ENCODE measurements around the gene TMCO4. TPM values are rescaled to one million over a fixed set of nuclear protein-coding genes. Genes with fewer than 3 reads are reported as not detected.

Gene TMCO4
- total and polyA plus RNA-seq, 2 donors (not counting 1 experiment from before 2014, with no cell fraction given) = 21.7 to 31.3 TPM

GRCh38 chr1:19771350-19771749, 28.4 kb downstream of the TMCO4 start:
- no peak overlapping the region for H2AFZ ChIP-seq (ENCODE audit: insufficient read depth, low read depth, low read length, poor library complexity, severe bottlenecking)
- H3K9me3 Mint-ChIP-seq (ENCODE audit: insufficient read depth) = no peaks in the 10 kb centered on the region
- H3K27me3 ChIP-seq (replicated peaks in 1 of 4; ENCODE audit: control extremely low read depth in 1 of 4, control insufficient read depth in 3 of 4, insufficient read depth in 4 of 4, low read length in 3 of 4) = no peaks in the 10 kb centered on the region
- ChIA-PET POLR2A (no interaction called here), CTCF (no interaction called here)
- TF ChIP-seq CTCF (IDR thresholded peaks at IDR 0.05) = no peak
- no peak for TF ChIP-seq EZH2 (IDR thresholded peaks at IDR 0.05; ENCODE audit: borderline replicate concordance, insufficient read depth, low read depth, low read length, poor library complexity, severe bottlenecking)
- no peaks in the 10 kb centered on the region for H3K27me3 Mint-ChIP-seq
- H3K9me3 ChIP-seq (ENCODE audit: control extremely low read depth in 1 of 3, control insufficient read depth in 2 of 3, insufficient read depth in 1 of 3, low read length in 2 of 3) = no peaks in the 10 kb centered on the region
- DNase-seq (no peak), ATAC-seq (ENCODE audit: low read depth) (no peak)
- no peak overlapping the region for H3K4me2 ChIP-seq (replicated peaks; ENCODE audit: low read depth, low read length, poor library complexity, severe bottlenecking)
- H3K79me2 ChIP-seq (ENCODE audit: control insufficient read depth, insufficient read depth, low read length) = no peaks in the 10 kb centered on the region
- no peak overlapping the region for H3K27ac ChIP-seq (ENCODE audit: low read length in 2 of 2)
- H3K36me3 ChIP-seq (replicated peaks in 1 of 2; ENCODE audit: control extremely low read depth in 1 of 2, control insufficient read depth in 1 of 2, extremely low read depth in 1 of 2, insufficient read depth in 2 of 2, low read length in 1 of 2) = peaks cover 0 to 32% of the 10 kb centered on the region in 2 experiments
- H3K9ac ChIP-seq (ENCODE audit: low read length) = no peak overlapping the region
- no peaks in the 10 kb centered on the region for H3K4me1 ChIP-seq (ENCODE audit: control insufficient read depth in 2 of 2, insufficient read depth in 2 of 2, low read length in 2 of 2)
- H3K4me1 Mint-ChIP-seq = no peaks in the 10 kb centered on the region
- H3K27ac Mint-ChIP-seq = no peak overlapping the region
- no peaks in the 10 kb centered on the region for H4K20me1 ChIP-seq (ENCODE audit: control insufficient read depth, insufficient read depth, low read length, poor library complexity, severe bottlenecking)
- intact Hi-C loops (cut with micrococcal nuclease) = no loop called here
- WGBS (ENCODE audit: insufficient coverage) = 98% methylated on average over 6 of the region's 6 CpGs
- no peak overlapping the region for H3K4me3 ChIP-seq (ENCODE audit: control extremely low read depth in 1 of 5, extremely low read depth in 1 of 5, insufficient read depth in 1 of 5, low read depth in 2 of 5, low read length in 4 of 5)
- H3K4me3 Mint-ChIP-seq = no peak overlapping the region

DNA sequence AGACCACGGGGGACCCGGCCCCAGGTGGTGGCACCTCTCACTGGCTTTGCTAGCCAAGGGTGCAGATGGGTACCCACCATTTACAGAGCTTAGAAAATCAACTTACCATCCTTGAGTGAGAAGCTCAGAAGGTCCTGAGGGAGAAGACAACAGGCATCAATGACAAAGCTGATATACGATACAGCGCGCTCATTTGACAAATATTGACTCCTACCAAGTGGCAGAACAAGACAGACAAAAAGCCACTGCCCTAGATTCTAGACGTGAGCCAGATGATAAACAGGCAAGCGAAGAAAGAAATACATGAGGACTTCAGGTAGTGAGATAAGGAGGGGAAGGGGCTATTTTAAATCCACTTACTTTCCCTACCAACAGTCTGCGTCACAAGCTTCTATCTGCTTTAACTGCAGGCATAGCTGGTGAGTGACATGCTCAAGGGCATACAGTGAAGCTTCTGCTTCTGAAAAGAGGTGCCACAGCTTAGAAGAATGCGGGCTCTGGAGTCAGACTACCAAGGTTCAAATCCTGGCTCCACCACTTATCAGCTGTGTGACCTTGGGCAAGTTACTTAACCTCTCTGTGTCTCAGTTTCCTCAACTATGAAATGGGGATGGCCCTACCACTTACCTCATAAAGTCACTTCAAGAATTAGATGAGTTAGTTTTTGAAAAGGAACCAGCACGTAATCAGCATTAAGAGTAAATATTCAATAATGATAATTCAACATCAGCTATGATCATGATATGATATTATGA, 29.1 kb downstream of the TMCO4 start:
- Histone ChIP-seq H3K79me2 (ENCODE audit: control insufficient read depth, insufficient read depth, low read length) (no peaks in the 10 kb centered on the region), H3K27me3 (replicated peaks in 1 of 4; ENCODE audit: control extremely low read depth in 1 of 4, control insufficient read depth in 3 of 4, insufficient read depth in 4 of 4, low read length in 3 of 4) (no peaks in the 10 kb centered on the region), H2AFZ (ENCODE audit: insufficient read depth, low read depth, low read length, poor library complexity, severe bottlenecking) (no peak overlapping the region), H3K27ac (ENCODE audit: low read length in 2 of 2) (no peak overlapping the region), H3K36me3 (replicated peaks in 1 of 2; ENCODE audit: control extremely low read depth in 1 of 2, control insufficient read depth in 1 of 2, extremely low read depth in 1 of 2, insufficient read depth in 2 of 2, low read length in 1 of 2) (peaks cover 0 to 30% of the 10 kb centered on the region in 2 experiments), H3K4me3 (ENCODE audit: control extremely low read depth in 1 of 5, extremely low read depth in 1 of 5, insufficient read depth in 1 of 5, low read depth in 2 of 5, low read length in 4 of 5) (no peak overlapping the region), H3K9ac (ENCODE audit: low read length) (no peak overlapping the region), H3K9me3 (ENCODE audit: control extremely low read depth in 1 of 3, control insufficient read depth in 2 of 3, insufficient read depth in 1 of 3, low read length in 2 of 3) (no peaks in the 10 kb centered on the region), H3K4me1 (ENCODE audit: control insufficient read depth in 2 of 2, insufficient read depth in 2 of 2, low read length in 2 of 2) (no peaks in the 10 kb centered on the region), H3K4me2 (replicated peaks; ENCODE audit: low read depth, low read length, poor library complexity, severe bottlenecking) (no peak overlapping the region), H4K20me1 (ENCODE audit: control insufficient read depth, insufficient read depth, low read length, poor library complexity, severe bottlenecking) (no peaks in the 10 kb centered on the region)
- Mint-ChIP-seq H3K4me1 (no peaks in the 10 kb centered on the region), H3K27me3 (no peaks in the 10 kb centered on the region), H3K9me3 (ENCODE audit: insufficient read depth) (no peaks in the 10 kb centered on the region), H3K27ac (no peak overlapping the region), H3K4me3 (no peak overlapping the region)
- DNase-seq = no peak
- ChIA-PET POLR2A (no interaction called here), CTCF (interaction anchor here (1.0 kb wide), 1 partner anchor 11 kb away, joined by 3 read pairs; no protein-coding TSS in a partner anchor)
- no peak for ATAC-seq (ENCODE audit: low read depth)
- TF ChIP-seq EZH2 (IDR thresholded peaks at IDR 0.05; ENCODE audit: borderline replicate concordance, insufficient read depth, low read depth, low read length, poor library complexity, severe bottlenecking) (no peak), CTCF (IDR thresholded peaks at IDR 0.05) (no peak)
- intact Hi-C loops (cut with micrococcal nuclease) = no loop called here
- WGBS (ENCODE audit: insufficient coverage) = 100% methylated on average over 4 of the region's 10 CpGs

Measured in B cell (primary cell).